H1 (cell line): ENCODE data around the gene UNC13C. TPM values are rescaled to one million over a fixed set of nuclear protein-coding genes. Genes with fewer than 3 reads are reported as not detected.

Experiments used
- CTCF ChIA-PET: fragments of 300-600 bp; sonication (Branson Sonifier 250); formaldehyde crosslinking; loops from one replicate; lab custom pipeline; 2021; ENCODE audit not compliant: partially characterized antibody; lab: Charles Lee
- POLR2A ChIA-PET: fragments of 300-600 bp; sonication (Branson Sonifier 250); formaldehyde crosslinking; loops from one replicate; lab custom pipeline; 2021; ENCODE audit warnings: inconsistent platforms; ENCODE audit not compliant: partially characterized antibody; lab: Charles Lee
- DNase-seq, 2 experiments: peaks; one replicate each; pipeline versions ENCODE4 v3.0.0 to v3.0.0-alpha.2; 2010 to 2022; ENCODE audit warnings: low spot score in 2 of 2, low read depth in 1 of 2, mixed read lengths in 1 of 2
- FAIRE-seq: peaks from 2 replicates; lab custom pipeline; 2011; peaks lifted over from hg19 to GRCh38; lab: Jason Lieb, UNC
- H2AFZ ChIP-seq: 2 replicates; pipeline ENCODE4 v1.8.1; 2012; ENCODE audit warnings: low read length, inconsistent platforms
- H2AK5ac ChIP-seq: 2 replicates; pipeline ENCODE4 v1.6.1; 2013; ENCODE audit warnings: low read depth, low read length
- H2BK120ac ChIP-seq: replicated peaks from 2 replicates; pipeline ENCODE3; 2013; ENCODE audit warnings: low read depth, low read length, inconsistent platforms
- H2BK12ac ChIP-seq: 2 replicates; pipeline ENCODE4 v1.6.1; 2013; ENCODE audit warnings: low read depth, low read length
- H2BK15ac ChIP-seq: 2 replicates; pipeline ENCODE4 v1.6.1; 2013; ENCODE audit warnings: low read length
- H2BK20ac ChIP-seq: 2 replicates; pipeline ENCODE4 v1.6.1; 2013; ENCODE audit warnings: low read length
- H2BK5ac ChIP-seq: 2 replicates; pipeline ENCODE4 v1.6.1; 2013; ENCODE audit warnings: low read depth, low read length
- H3K14ac ChIP-seq: 2 replicates; pipeline ENCODE4 v1.6.1; 2013; ENCODE audit warnings: inconsistent platforms; ENCODE audit not compliant: insufficient read length
- H3K18ac ChIP-seq: 2 replicates; pipeline ENCODE4 v1.6.1; 2013; ENCODE audit warnings: low read length; ENCODE audit errors: extremely low read depth
- H3K23ac ChIP-seq: 2 replicates; pipeline ENCODE4 v1.6.1; 2013; ENCODE audit warnings: inconsistent platforms; ENCODE audit not compliant: insufficient read length
- H3K23me2 ChIP-seq: 2 replicates; pipeline ENCODE4 v1.6.1; 2013; ENCODE audit warnings: low read depth, low read length
- H3K27ac ChIP-seq: 2 replicates; pipeline ENCODE4 v1.6.1; 2011; ENCODE audit warnings: low read depth, low read length, inconsistent platforms
- H3K27me3 ChIP-seq, 4 experiments: replicated peaks in 1 of 4; 1 replicate in 1 of 4; 2 replicates in 3 of 4; pipeline versions ENCODE4 v1.6.1 to v1.8.1; 2011 to 2013; ENCODE audit warnings: low read length in 3 of 4, mild to moderate bottlenecking in 3 of 4, inconsistent platforms in 2 of 4, mixed read lengths in 2 of 4, moderate library complexity in 1 of 4; ENCODE audit not compliant: control insufficient read depth in 3 of 4, insufficient read depth in 3 of 4; ENCODE audit errors: extremely low read depth in 1 of 4
- H3K36me3 ChIP-seq, 4 experiments: 2 replicates each; pipeline versions ENCODE4 v1.6.1 to v1.8.1; 2011 to 2013; ENCODE audit warnings: mild to moderate bottlenecking in 4 of 4, low read length in 3 of 4, moderate library complexity in 2 of 4, control low read depth in 1 of 4, inconsistent platforms in 1 of 4; ENCODE audit not compliant: insufficient read depth in 4 of 4, control insufficient read depth in 2 of 4
- H3K4ac ChIP-seq: replicated peaks from 2 replicates; pipeline ENCODE3; 2013; ENCODE audit warnings: low read length, low read depth, mixed read lengths, inconsistent platforms; ENCODE audit not compliant: insufficient read length
- H3K4me1 ChIP-seq, 4 experiments: replicated peaks in 1 of 4; 1 replicate in 1 of 4; 2 replicates in 3 of 4; pipeline versions ENCODE4 v1.6.1 to v1.8.1; 2011 to 2013; ENCODE audit warnings: low read length in 3 of 4, inconsistent platforms in 2 of 4, mixed read lengths in 1 of 4; ENCODE audit not compliant: insufficient read depth in 4 of 4, control insufficient read depth in 3 of 4
- H3K4me2 ChIP-seq, 2 experiments: 2 replicates each; pipeline versions ENCODE4 v1.6.1 to v1.8.1; 2011 to 2013; ENCODE audit warnings: low read depth in 2 of 2, low read length in 2 of 2, control low read depth in 1 of 2, inconsistent platforms in 1 of 2, mild to moderate bottlenecking in 1 of 2; ENCODE audit not compliant: insufficient read depth in 1 of 2
- H3K4me3 ChIP-seq, 4 experiments: fragments of 200-600, 300-600 bp in 1 of 4; sonication (generic), shearing (Covaris generic), sonication (Bioruptor Twin) in 1 of 4; 2 replicates each; pipeline versions ENCODE4 v1.5.1 to v1.8.1; 2011 to 2016; ENCODE audit warnings: low read length in 4 of 4, low read depth in 3 of 4, control low read depth in 2 of 4, inconsistent platforms in 2 of 4, mild to moderate bottlenecking in 2 of 4, mixed read lengths in 1 of 4, moderate library complexity in 1 of 4; ENCODE audit not compliant: insufficient read depth in 2 of 4; ENCODE audit errors: extremely low read depth in 1 of 4
- H3K56ac ChIP-seq: replicated peaks from 2 replicates; pipeline ENCODE3; 2013; ENCODE audit warnings: low read depth, mild to moderate bottlenecking, mixed read lengths, low read length, inconsistent platforms; ENCODE audit not compliant: insufficient read length
- H3K79me1 ChIP-seq: 2 replicates; pipeline ENCODE4 v1.6.1; 2013; ENCODE audit warnings: low read depth, low read length, control low read depth
- H3K79me2 ChIP-seq, 2 experiments: 2 replicates each; pipeline versions ENCODE4 v1.6.1 to v1.8.1; 2012 to 2013; ENCODE audit warnings: low read length in 2 of 2, mild to moderate bottlenecking in 2 of 2, inconsistent platforms in 1 of 2; ENCODE audit not compliant: insufficient read depth in 2 of 2, control insufficient read depth in 1 of 2
- H3K9ac ChIP-seq, 4 experiments: replicated peaks in 1 of 4; 1 replicate in 1 of 4; 2 replicates in 3 of 4; pipeline versions ENCODE4 v1.6.1 to v1.8.1; 2011 to 2013; ENCODE audit warnings: low read depth in 3 of 4, low read length in 3 of 4, control low read depth in 2 of 4, mild to moderate bottlenecking in 2 of 4, moderate library complexity in 2 of 4, inconsistent platforms in 1 of 4; ENCODE audit errors: extremely low read depth in 1 of 4
- H3K9me3 ChIP-seq, 2 experiments: 2 replicates each; pipeline versions ENCODE4 v1.6.1 to v1.8.1; 2012 to 2013; ENCODE audit warnings: mild to moderate bottlenecking in 2 of 2, moderate library complexity in 2 of 2, control low read depth in 1 of 2, inconsistent platforms in 1 of 2, low read depth in 1 of 2, low read length in 1 of 2, mixed read lengths in 1 of 2; ENCODE audit not compliant: insufficient read depth in 2 of 2
- H4K20me1 ChIP-seq, 2 experiments: replicated peaks in 1 of 2; 2 replicates each; pipeline versions ENCODE3 to v1.8.1; 2011 to 2013; ENCODE audit warnings: inconsistent platforms in 2 of 2, low read length in 2 of 2, mild to moderate bottlenecking in 1 of 2; ENCODE audit not compliant: insufficient read depth in 2 of 2, control insufficient read depth in 1 of 2
- H4K5ac ChIP-seq: 2 replicates; pipeline ENCODE4 v1.6.1; 2013; ENCODE audit warnings: low read length, low read depth, mixed read lengths, inconsistent platforms; ENCODE audit not compliant: insufficient read length
- H4K8ac ChIP-seq: 2 replicates; pipeline ENCODE4 v1.8.0; 2013; ENCODE audit warnings: mild to moderate bottlenecking, moderate library complexity, low read length, inconsistent platforms; ENCODE audit not compliant: insufficient read depth; ENCODE audit errors: extremely low read depth
- H4K91ac ChIP-seq: replicated peaks from 2 replicates; pipeline ENCODE3; 2013; ENCODE audit warnings: low read length, mixed read lengths, inconsistent platforms; ENCODE audit not compliant: insufficient read length
- ASH2L ChIP-seq: fragments of 200-600, 300-600 bp; sonication (generic); IDR thresholded peaks from one replicate; pipeline ENCODE4 v1.7.1; 2017; ENCODE audit warnings: low read length
- CHD2 ChIP-seq: IDR thresholded peaks from 2 replicates; pipeline ENCODE4 v1.6.1; 2012; ENCODE audit warnings: low read length, improper control_type of control experiment
- SAP30 ChIP-seq: fragments of 300-600 bp; sonication (generic); IDR thresholded peaks from 2 replicates; pipeline ENCODE4 v1.7.1; 2012; ENCODE audit warnings: low read length, moderate library complexity, mild to moderate bottlenecking, inconsistent platforms; ENCODE audit not compliant: insufficient read depth, insufficient replicate concordance
- WGBS, 2 experiments: shearing (Covaris generic) in 1 of 2; methylation state at CpG; one replicate each; pipeline versions ENCODE4 v1.1.6 to v1.1.7; 2013 to 2015; ENCODE audit warnings: low lambda C conversion rate in 2 of 2, mixed read lengths in 2 of 2, inconsistent platforms in 1 of 2, low coverage in 1 of 2, missing lambda C conversion rate in 1 of 2; ENCODE audit not compliant: insufficient replicate concordance in 2 of 2, insufficient coverage in 1 of 2, insufficient read length in 1 of 2; ENCODE audit errors: extremely low coverage in 1 of 2, missing lambda C conversion rate in 1 of 2; 5-methylcytosine and 5-hydroxymethylcytosine counted together
- polyA plus RNA-seq, 7 experiments: library from polyadenylated mRNA; depleted of rRNA in 3 of 7; stranded (reverse) in 5 of 7; unstranded in 2 of 7; fragments of >200 nt in 5 of 7; fragments of 200-250 nt in 2 of 7; gene quantifications; 1 replicate in 5 of 7; 2 replicates in 1 of 7; 4 replicates in 1 of 7; pipeline versions ENCODE4 v1.2.1 to v1.2.3, GENCODE V29; 2011 to 2013; ENCODE audit warnings: missing spikeins in 2 of 7, mixed read lengths in 2 of 7
- total RNA-seq: library from RNA; stranded (reverse); fragmentation: NEBNext Ultra II Directional; extraction: Animal tissue kit (Norgen Biotek cat#: 25700); gene quantifications from 2 replicates; pipeline ENCODE4 v1.2.1, GENCODE V29; 2021

The UNC13C gene
- total and polyA plus RNA-seq, 2 of the 8 experiments (the other 6 are each of a cell fraction or from before 2014, with no cell fraction given) = 0.02 to 0.13 TPM

DNA sequence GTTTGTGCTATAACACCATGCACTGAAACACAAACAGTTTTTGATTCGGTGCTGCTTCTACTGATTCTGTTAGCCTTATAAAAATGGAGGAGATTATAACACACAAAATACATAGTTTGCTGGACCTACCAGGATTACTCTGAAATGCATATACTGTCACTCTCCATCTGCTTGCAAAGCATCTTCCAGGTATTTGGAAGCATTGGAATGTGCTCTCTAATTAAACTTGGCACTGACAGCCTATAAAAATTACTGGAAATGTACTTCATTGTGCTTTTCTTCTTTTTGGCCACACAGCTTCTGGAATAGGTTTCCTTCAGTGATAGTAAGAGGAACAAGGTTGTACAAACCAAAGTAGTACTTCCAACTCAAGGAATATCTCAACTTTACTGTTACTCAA is 376.1 kb downstream of the UNC13C start:
- ChIA-PET CTCF (no interaction called here), POLR2A (no interaction called here)
- no peak overlapping the region for H2AFZ ChIP-seq
- TF ChIP-seq SAP30 (no peak), ASH2L (no peak), CHD2 (no peak)
- H4K91ac ChIP-seq = no peak overlapping the region
- H3K23ac ChIP-seq = no peak overlapping the region
- no peak overlapping the region for H3K4ac ChIP-seq
- no peaks in the 10 kb centered on the region for H3K36me3 ChIP-seq
- H3K79me2 ChIP-seq = no peaks in the 10 kb centered on the region
- H3K9ac ChIP-seq = no peak overlapping the region
- no peaks in the 10 kb centered on the region for H3K27me3 ChIP-seq
- H2BK12ac ChIP-seq = no peak overlapping the region
- no peak overlapping the region for H2AK5ac ChIP-seq
- no peaks in the 10 kb centered on the region for H3K23me2 ChIP-seq
- H3K56ac ChIP-seq = no peak overlapping the region
- H4K5ac ChIP-seq = no peak overlapping the region
- no peak overlapping the region for H2BK15ac ChIP-seq
- DNase-seq = no peak
- no peaks in the 10 kb centered on the region for H3K79me1 ChIP-seq
- H3K27ac ChIP-seq = no peak overlapping the region
- H3K18ac ChIP-seq = no peak overlapping the region
- no peak for FAIRE-seq
- H3K14ac ChIP-seq = no peak overlapping the region
- no peak overlapping the region for H4K8ac ChIP-seq
- 96% methylated on average over 1 of the region's 1 CpG; no CpG with 5 or more reads in 1 of the 2 experiments for WGBS, 2 experiments
- no peak overlapping the region for H2BK120ac ChIP-seq
- no peak overlapping the region for H2BK20ac ChIP-seq
- H4K20me1 ChIP-seq = no peaks in the 10 kb centered on the region
- peaks cover 5 to 6% of the 10 kb centered on the region in 2 experiments; a peak in 3 of 4 replicates for H3K9me3 ChIP-seq
- no peak overlapping the region for H3K4me2 ChIP-seq
- no peak overlapping the region for H2BK5ac ChIP-seq
- H3K4me1 ChIP-seq = no peaks in the 10 kb centered on the region
- no peak overlapping the region for H3K4me3 ChIP-seq
